ENCODE results near the gene BCAS3.
"Not testable (repeated sequence)": the region's sequence is repeated elsewhere in the genome, so short reads cannot be mapped to it uniquely, and the experiment has no call there.

Gene BCAS3

DNA sequence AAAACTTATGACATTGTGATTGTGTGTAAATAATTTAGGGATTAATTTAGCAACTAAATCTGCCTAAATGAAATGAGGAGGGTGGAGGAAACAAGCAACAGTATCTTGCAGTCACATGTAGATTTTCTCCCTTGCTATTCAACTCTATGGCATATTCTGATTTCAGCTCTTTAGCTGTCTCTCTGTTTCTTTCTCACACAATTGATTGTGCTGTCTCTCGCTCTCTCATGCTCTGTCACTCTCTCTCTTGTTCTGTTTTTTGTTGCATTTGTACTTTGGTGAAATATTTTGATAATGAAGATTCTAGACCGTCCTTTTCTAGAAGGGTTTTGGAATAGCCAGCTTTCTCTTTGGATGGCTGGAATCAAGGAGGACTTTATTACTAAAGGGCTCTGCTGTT is 70.6 kb downstream of the BCAS3 start:
- no peak for DNase-seq

DNA sequence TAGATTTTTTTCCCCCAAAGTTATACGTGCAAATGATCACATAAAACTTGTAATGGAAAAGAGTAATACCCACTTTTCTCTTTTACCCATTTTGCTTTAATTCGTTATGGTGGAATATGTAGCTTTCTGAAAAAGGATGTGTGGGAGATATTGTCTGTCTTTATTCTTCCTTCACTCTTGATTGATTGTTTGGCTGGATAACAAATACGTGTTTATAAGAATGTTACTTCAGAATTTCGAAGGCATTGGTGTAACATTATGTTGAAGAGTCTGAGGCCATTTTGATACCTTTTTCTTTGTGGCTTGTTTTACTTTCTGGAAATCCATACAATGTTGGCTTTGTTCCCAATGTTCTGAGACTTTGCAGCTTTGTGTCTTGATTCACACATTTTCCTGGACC is 71.4 kb downstream of the BCAS3 start:
- no peak for DNase-seq

DNA sequence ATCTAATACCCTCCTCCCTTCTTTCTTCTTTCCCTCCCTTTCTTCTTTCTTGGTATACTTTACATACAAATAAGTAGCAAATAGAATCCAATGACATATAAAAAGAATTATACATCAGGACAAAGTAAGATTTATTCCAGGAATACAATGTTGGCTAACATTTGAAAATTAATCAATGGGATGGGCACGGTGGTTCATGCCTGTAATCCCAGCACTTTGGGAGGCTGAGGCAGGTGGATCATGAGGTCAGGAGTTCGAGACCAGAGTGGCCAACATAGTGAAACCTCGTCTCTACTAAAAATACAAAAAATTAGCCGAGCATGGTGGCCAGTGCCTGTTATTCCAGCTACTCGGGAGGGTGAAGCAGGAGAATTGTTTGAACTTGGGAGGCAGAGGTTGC is 72.1 kb downstream of the BCAS3 start:
- no peak for DNase-seq

DNA sequence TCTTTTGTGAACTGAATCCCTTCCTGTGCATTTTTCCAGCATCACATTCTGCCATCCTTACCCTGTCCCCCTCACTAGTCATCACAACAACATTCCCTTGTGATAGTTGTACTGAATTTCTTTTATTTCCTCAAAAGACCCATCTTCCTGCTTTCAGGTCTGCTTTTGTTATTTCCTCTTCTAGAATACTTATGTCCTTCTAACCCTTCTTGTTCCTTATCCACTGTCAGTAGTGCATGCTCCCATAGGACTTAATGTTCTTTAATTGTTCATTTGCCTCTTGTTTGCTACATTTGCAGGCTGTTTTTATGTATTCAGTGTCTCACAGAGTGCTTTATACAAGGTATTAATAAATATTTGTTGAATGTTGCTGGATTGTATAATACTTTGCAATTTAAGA is 73.0 kb downstream of the BCAS3 start:
- DNase-seq, result no peak

DNA sequence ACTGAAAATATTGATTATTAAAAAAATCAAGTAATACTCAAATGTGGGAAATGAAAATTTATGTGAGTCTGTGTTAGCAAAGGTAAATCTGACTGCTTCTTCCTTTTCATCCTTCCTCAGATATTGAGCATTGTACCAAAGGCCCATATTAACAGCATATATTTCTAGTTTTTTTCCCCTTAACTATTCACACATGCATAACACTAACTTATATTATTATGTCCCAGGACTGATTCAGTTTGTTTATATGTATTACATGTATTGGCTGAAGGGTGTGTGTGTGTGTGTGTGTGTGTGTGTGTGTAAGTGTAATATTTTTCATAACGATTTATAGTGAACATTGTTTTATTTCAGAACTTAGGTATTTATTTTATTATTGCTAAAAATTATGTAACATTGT is 74.2 kb downstream of the BCAS3 start:
- DNase-seq, result no peak

DNA sequence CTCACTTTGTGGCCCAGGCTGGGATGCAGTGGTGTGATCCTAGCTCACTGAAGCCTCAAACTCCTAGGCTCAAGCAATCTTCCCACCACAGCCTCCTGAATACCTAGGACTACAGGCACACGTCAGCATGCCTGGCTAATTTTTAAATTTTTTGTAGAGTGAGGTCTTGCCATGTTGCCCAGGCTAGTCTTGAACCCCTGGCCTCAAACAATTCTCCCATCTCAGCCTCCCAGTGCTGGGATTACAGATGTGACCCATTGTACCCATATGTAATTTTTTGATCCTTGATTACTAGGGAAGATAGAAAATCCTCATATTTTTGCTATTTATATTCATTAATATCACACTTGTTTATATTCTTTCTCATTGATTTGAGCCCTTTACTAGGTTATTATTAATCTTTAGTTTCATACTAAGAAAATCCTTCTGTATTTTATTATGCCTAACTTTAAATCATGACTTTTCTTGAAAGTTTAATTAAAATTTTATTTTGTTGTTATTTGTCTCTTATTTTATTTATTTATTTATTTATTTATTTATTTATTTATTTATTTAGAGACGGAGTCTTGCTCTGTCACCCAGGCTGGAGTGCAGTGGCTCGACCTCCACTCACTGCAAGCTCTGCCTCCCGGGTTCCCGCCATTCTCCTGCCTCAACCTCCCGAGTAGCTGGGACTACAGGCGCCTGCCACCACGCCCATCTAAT is 75.4 kb downstream of the BCAS3 start:
- DNase-seq, result no peak

DNA sequence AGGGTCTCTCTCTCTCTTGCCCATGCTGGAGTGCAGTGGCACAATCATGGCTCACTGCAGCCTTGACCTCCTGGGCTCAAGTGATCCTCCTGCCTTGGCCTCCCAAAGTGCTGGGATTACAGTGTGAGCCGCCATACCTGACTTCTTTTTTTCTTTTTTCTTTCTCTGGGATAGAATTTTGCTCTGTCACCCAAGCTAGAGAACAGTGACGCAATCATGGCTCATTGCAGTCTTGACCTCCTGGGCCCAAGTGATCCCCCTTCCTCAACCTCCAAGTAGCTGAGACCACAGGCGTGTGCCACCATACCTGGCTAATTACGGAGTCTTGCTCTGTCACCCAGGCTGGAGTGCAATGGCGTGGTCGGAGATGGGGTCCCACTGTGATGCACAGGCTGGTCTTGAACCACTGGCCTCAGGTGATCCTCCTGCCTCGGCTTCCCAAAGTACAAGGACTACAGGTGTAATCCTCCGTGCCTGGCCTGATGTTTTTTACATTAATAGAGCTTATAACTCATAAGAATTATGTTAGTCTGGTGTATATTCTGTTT is 76.5 kb downstream of the BCAS3 start:
- DNase-seq, result no peak

DNA sequence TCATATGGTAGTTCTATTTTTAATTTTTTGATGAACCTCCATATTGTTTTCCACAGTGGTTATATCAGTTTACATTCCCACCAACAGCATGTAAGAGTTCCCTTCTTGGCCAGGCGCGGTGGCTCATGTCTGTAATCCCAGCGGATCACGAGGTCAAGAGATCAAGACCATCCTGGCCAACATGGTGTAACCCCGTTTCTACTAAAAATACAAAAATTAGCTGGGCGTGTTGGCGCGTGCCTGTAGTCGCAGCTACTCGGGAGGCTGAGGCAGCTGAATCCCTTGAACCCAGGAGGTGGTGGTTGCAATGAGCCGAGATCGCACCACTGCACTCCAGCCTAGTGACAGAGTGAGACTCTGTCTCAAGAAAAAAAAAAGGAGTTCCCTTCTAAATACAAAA is 79.1 kb downstream of the BCAS3 start:
- DNase-seq, result not testable (repeated sequence)

DNA sequence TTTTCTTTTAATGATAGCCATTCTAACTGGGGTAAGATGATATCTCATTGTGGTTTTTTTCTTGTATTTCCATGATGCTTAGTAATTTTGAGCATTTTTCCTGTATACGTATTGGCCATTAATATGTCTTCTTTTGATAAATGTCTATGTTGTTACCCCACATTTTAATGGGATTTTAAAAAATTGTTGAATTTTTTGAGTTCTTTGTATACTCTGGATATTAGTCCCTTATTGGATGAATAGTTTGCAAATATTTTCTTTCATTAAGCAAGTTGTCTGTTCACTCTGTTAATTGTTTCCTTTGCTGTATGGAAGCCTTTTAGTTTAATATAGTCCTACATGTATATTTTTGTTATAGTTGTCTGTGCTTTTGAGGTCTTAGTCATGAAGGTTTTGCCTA is 79.8 kb downstream of the BCAS3 start:
- no peak for DNase-seq

DNA sequence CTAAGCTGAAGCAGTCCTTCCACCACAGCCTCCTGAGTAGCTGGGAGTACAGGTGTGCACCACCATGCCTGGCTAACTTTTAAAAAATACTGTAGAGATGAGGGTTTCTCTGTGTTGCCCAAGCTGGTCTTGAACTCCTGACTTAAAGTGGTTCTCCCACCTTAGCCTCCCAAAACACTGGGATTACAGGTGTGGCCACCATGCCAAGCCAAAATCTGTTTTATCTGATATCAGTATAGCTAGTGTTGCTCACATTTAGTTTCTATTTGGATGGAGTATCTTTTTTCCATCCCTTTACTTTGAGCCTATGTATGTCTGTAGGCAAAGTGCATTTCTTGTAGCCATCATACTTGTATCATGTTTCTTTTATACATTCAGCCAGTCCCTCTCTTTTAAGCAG is 82.1 kb downstream of the BCAS3 start:
- no peak for DNase-seq

DNA sequence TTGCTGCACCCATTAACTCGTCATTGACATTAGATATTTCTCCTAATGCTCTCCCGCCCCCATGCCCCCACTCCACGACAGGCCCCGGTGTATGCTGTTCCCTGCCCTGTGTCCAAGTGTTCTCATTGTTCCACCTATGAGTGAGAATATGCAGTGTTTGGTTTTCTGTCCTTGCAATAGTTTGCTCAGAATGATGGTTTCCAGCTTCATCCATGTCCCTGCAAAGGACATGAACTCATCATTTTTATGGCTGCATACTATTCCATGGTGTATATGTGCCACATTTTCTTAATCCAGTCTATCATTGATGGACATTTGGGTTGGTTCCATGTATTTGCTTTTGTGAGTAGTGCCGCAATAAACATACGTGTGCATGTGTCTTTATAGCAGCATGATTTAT is 83.7 kb downstream of the BCAS3 start:
- not testable (repeated sequence) for DNase-seq

DNA sequence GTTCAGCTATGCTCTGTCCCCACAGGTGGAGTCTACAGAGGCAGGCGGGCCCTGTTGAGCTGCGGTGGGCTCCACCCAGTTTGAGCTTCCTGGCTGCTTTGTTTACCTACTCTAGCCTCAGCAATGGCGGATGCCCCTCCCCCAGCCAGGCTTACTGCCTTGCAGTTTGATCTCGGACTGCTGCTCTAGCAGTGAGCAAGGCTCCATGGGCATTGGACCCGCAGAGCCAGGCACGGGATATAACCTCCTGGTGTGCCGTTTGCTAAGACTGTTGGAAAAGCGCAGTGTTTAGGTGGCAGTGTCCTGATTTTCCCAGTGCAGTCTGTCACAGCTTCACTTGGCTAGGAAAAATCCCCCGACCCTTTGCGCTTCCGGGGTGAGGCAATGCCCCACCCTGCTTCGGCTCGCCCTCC is 89.1 kb downstream of the BCAS3 start:
- no peak for DNase-seq

DNA sequence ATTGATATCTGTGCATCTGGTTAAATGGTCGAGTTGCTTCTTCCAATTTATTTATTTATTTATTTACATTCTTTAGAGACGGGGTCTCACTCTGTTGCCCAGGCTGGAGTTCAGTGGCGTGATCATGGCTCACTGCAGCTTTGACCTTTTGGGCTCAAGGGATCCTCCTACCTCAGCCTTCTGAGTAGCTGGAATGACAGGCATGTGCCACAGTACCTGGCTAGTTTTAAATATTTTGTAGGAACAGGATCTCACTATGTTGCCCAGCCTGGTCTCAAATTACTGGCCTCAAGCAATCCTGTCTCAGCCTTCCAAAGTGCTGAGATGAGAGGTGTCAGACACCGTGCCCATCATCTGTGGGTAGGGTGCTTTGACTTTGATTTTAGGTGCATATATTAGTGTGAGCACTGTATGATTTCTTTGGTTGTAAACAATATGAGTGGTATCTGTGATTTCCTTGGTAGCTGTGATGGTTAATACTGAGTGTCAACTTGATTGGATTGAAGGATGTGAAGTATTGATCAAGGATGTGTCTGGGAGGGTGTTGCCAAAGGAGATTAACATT is 90.2 kb downstream of the BCAS3 start:
- DNase-seq, result no peak

DNA sequence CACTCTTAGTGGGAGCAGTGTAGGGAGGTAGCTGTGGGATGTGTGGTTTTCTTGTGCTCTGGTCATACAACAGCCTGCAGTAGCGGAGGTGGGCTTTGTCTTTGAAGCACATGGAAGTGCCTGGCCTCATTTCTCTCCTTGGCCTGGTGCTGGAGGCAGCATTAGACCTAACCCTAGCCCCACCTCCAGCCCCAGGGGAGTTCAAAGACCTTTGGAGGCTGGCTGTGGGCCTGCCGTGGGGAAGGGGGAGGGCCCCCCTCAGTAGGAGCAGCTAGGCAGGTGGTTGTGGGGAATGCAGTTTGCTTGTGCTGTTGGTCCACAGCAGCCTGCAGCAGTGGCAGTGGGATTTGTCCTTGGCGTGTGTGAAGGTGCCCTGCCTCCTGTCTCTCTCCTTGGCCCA is 91.7 kb downstream of the BCAS3 start:
- no peak for DNase-seq

DNA sequence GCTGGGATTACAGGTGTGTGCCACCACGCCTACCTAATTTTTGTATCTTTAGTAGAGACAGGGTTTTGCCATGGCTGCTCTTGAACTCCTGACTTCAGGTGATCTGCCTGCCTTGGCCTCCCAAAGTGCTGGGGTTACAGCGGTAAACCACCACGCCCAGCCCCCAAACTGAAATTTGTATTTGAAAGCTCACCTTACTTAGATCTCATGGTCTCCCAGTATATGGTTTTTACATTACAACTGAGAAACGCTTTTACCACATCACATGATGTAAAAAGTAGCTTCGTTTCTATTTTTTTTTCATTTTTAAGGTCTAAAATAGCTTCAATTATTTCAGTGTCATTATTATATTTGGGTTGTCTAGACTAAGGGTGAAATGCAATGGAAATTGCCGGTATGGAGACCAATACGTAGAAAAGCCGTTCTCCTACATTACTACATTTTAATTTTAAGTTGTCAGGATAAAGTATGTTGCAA is 93.3 kb downstream of the BCAS3 start:
- DNase-seq, result no peak

DNA sequence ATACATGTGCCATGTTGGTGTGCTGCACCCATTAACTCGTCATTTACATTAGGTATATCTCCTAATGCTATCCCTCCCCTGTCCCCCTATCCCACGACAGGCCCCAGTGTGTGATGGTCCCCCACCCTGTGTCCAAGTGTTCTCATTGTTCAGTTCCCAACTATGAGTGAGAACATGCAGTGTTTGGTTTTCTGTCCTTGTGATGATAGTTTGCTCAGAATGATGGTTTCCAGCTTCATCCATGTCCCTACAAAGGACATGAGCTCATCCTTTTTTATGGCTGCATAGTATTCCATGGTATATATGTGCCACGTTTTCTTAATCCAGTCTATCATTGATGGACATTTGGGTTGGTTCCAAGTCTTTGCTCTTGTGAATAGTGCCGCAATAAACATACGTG is 94.0 kb downstream of the BCAS3 start:
- not testable (repeated sequence) for DNase-seq

DNA sequence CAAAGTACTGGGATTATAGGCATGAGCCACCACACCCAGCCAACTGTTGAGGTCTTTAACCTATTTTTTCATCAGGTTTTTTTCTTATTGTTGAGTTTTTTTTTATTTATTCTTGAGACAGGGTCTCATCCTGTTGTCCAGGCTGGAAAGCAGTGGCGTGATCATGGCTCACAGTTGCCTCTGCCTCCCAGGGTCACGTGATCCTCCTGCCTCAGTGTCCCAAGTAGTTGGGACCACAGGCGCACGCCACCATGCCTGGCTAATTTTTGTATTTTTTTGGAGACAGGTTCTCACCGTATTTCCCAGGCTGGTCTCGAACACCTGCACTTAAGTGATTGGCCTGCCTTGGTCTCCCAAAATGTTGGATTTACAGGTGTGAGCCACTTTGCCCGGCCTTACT is 95.9 kb downstream of the BCAS3 start:
- DNase-seq, result no peak

DNA sequence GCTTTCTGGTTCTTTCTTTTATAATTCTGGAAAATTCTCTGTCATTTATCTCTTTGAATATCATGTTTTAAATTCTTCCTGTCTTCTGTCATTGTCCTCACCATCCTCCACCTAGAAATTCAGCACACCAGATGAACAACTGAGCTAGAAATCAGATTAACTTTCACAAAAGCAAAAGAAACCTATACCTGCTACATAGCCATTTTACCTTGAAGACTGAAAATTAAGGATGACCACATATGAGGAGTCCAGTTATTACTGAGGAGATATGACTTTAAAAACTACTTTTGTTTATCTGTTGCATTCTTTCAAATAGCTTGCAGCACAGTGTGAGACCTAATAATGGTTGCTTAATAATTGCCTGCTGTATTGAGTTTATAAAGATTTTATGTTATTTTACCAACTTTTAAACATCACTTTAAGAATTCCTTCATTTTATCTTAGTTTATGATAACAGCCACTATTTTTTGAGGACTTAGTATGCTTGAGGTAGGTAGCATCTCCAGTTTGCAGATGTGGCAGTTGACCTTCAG is 104.3 kb downstream of the BCAS3 start:
- no peak for DNase-seq

DNA sequence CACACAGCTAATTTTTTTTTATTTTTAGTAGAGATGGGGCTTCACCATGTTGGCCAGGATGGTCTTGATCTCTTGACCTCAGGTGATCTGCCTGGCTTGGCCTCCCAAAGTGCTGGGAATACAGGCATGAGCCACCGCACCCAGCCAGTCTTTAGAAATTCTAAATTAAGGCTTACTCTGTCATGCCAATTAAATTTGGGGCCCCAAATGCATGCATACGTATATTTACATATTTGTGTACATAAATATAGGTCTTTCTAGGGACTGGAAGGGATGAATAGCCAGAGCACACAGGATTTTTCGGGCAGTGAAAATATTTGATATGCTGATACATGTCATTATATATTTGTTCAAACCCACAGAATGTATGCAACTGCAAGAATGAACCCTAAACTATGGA is 105.1 kb downstream of the BCAS3 start:
- DNase-seq, result no peak

DNA sequence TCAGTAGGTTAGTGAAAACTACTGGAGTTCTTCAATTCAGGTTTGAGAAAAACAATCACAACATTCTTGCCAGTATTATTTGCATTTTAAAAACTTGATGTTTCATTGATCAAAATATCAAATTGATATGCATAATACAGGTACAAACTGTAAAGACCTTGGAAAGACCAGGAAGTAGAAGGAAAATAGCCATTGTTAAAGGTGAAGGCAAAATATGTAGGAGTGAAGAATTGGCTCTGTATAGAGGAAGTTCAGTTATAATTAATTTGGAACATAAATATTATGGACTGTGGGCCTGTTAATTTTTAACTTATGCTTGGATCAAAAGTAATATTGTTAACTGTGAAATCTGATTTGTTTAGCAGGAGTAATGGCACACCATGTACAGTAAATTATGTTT is 112.6 kb downstream of the BCAS3 start:
- no peak for DNase-seq

DNA sequence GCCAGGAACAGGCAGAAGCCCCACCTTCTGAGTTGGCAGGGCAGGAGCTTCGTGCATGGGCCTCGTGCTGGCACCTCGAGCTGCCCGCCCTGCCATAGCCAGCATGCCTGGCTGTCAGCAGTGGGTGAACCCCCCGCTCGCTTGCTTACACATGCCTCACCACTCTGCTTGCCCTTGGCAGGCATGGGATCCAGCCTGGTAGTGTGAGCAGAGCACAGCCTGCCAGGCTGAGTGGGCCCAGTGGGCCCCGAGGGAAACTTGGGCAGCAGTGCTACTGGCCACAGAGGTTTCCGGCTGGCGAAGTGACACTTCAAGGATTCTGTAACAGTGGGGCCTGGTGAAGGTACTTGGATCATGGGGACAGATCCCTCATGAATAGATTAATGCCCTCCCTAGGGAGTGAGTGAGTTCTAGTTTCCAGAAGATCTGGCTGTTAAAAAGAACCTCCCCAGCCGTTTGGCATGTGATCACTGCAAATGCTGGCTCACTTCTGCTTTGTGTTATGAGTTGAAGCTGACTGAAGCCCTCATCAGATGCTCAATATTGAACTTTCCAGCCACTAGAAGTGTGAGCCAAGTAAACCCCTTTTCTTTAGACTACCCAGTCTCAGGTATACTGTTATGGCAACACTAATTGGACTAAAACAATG is 114.7 kb downstream of the BCAS3 start:
- DNase-seq, result no peak

DNA sequence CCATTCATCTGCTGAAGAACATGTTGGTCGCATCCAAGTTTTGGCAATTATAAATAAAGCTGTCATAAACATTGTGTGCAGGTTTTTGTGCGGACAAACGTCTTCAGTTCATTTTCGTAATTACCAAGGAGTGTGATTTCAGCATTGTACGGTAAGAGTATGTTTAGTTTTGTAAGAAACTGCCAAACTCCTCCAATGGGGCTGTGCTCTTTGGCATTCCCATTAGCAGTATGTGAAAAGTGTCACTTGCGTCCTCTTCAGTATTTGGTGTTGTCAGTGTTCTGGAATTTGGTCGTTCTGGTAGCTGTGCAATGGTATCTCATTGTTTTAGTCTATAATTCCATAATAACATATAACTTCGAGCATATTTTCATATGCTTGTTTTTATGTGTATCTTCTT is 120.9 kb downstream of the BCAS3 start:
- DNase-seq, result no peak

DNA sequence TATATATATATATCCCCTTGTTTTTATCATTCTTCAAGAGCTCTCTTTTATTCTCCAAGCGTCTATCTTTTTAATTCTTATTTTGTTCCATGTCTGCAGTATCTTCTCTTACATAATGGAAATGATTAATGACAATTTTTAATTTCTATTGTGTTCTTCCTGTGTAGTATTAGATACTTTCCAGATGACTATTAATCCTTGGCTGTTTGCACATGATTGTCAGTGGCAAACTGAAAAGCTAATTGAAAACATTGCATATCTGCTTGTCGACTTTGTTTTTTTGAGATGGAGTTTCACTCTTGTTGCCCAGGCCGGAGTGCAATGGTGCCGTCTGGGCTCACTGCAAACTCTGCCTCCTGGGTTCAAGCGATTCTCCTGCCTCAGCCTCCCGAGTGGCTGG is 124.7 kb downstream of the BCAS3 start:
- DNase-seq, result no peak

DNA sequence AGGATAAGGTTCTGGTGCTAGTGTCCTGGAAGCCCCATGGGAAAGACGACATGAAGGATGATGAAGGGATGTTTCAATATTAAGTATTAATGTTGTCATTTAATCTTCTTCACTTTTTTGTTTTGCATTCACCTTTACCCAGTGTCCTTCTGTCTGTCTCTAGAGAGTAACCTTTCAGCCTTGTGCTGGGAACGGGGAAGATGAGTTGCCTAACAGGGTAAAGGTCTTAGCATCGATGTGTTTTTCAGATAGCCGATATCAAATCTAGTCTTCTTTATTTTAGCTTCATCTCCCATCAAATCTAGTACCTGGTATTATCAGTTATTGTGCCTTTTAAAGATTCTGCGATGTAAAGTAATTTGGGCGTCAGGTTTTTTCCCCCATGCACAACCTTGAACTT is 125.4 kb downstream of the BCAS3 start:
- no peak for DNase-seq

Measured in 8988T (cell line).